MM.1S (cell line): ENCODE results near the gene TMSB4X.
A peak's percentile ranks its signal among the peaks of the same experiment; 100 is the strongest.

Experiments
- DNase-seq: peaks from one replicate; pipeline ENCODE4 v3.0.0-alpha.2; 2015
- H2AFZ ChIP-seq: fragments of 300-600 bp; sonication (generic); 2 replicates; pipeline ENCODE4 v1.6.0; 2016; ENCODE audit warnings: antibody characterized with exemption, low read length
- H3F3A ChIP-seq: fragments of 300-600 bp; sonication (generic); 2 replicates; pipeline ENCODE4 v1.6.1; 2016; ENCODE audit warnings: mild to moderate bottlenecking, antibody characterized with exemption, low read length, moderate library complexity, mixed read lengths; ENCODE audit not compliant: insufficient read depth
- H3K27ac ChIP-seq: fragments of 300-600 bp; sonication (generic); 2 replicates; pipeline ENCODE4 v1.5.1; 2016; ENCODE audit warnings: mild to moderate bottlenecking, low read length
- H3K27me3 ChIP-seq: fragments of 300-600 bp; sonication (generic); replicated peaks from 2 replicates; pipeline ENCODE4 v1.6.0; 2016; ENCODE audit warnings: low read length; ENCODE audit not compliant: insufficient read depth
- H3K36me3 ChIP-seq: fragments of 300-600 bp; sonication (generic); replicated peaks from 2 replicates; pipeline ENCODE4 v1.6.1; 2016; ENCODE audit warnings: mild to moderate bottlenecking, low read length, mixed read lengths; ENCODE audit not compliant: insufficient read depth
- H3K4me1 ChIP-seq: fragments of 300-600 bp; sonication (generic); 2 replicates; pipeline ENCODE4 v1.6.1; 2016; ENCODE audit warnings: low read length, mixed read lengths
- H3K4me2 ChIP-seq: fragments of 300-600 bp; sonication (generic); 2 replicates; pipeline ENCODE4 v1.6.0; 2016; ENCODE audit warnings: low read depth, low read length
- H3K4me3 ChIP-seq: fragments of 300-600 bp; sonication (generic); 2 replicates; pipeline ENCODE4 v1.5.1; 2016; ENCODE audit warnings: low read length, mixed read lengths
- H3K79me2 ChIP-seq: fragments of 300-600 bp; sonication (generic); 2 replicates; pipeline ENCODE4 v1.6.1; 2016; ENCODE audit warnings: mixed run types, low read length, mixed read lengths
- H3K9ac ChIP-seq: fragments of 300-600 bp; sonication (generic); 2 replicates; pipeline ENCODE4 v1.6.1; 2016; ENCODE audit warnings: low read length, mixed read lengths
- H3K9me2 ChIP-seq: fragments of 300-600 bp; sonication (generic); replicated peaks from 2 replicates; pipeline ENCODE4 v1.6.1; 2016; ENCODE audit warnings: mild to moderate bottlenecking, low read length, mixed read lengths; ENCODE audit not compliant: insufficient read depth
- H3K9me3 ChIP-seq: fragments of 300-600 bp; sonication (generic); replicated peaks from 2 replicates; pipeline ENCODE4 v1.6.1; 2016; ENCODE audit warnings: mild to moderate bottlenecking, low read length, mixed read lengths; ENCODE audit not compliant: insufficient read depth
- H4K20me1 ChIP-seq: fragments of 300-600 bp; sonication (generic); 2 replicates; pipeline ENCODE4 v1.6.1; 2016; ENCODE audit warnings: mild to moderate bottlenecking, low read length, moderate library complexity, mixed read lengths; ENCODE audit not compliant: insufficient read depth
- EZH2 ChIP-seq: fragments of 300-600 bp; sonication (generic); optimal IDR thresholded peaks from 2 replicates; pipeline ENCODE3; 2017; ENCODE audit warnings: low read depth, mild to moderate bottlenecking, antibody characterized with exemption, low read length, mixed read lengths
- EZH2phosphoT487 ChIP-seq: fragments of 300-600 bp; sonication (generic); IDR thresholded peaks from 2 replicates; pipeline ENCODE4 v1.6.1; 2018; ENCODE audit warnings: antibody characterized with exemption, low read length
- TF ChIP-seq, protein P1 (sequence below): fragments of 300-600 bp; sonication (generic); IDR thresholded peaks from 2 replicates; pipeline ENCODE4 v1.5.1; 2016; ENCODE audit warnings: antibody characterized with exemption, low read length, mixed read lengths

Gene TMSB4X

DNA sequence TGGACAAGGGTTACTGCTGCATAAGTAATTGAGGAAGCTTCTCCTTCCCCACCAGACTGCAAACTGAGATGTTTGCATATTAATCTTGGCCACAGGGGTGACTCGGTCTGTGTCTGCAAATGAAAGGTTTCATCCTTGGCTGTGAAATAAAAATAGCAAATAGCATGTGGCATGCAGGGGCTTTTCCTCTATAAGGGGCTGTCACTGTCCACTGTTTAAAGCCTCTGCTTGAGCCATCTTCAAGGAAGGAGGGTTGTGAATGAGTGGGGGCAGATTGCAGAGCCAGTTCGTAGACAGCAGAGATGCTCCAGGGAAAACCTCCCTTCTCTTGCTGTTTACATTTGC is 33.3 kb downstream of the TMSB4X start:
- Histone ChIP-seq H3K4me1 (peaks cover 41% of the 10 kb centered on the region), H3F3A (peaks cover 18% of the 10 kb centered on the region; the same call in 1 of the 2 replicates), H2AFZ (no peak overlapping the region), H3K9me3 (no peaks in the 10 kb centered on the region), H3K9ac (no peak overlapping the region), H3K36me3 (no peaks in the 10 kb centered on the region), H3K27ac (no peak overlapping the region), H3K4me2 (peak overlapping the region; percentile 27; the same call in 1 of the 2 replicates), H3K4me3 (no peak overlapping the region), H3K9me2 (no peaks in the 10 kb centered on the region), H3K27me3 (no peaks in the 10 kb centered on the region), H3K79me2 (no peaks in the 10 kb centered on the region), H4K20me1 (no peaks in the 10 kb centered on the region)
- TF ChIP-seq, protein P1, sequence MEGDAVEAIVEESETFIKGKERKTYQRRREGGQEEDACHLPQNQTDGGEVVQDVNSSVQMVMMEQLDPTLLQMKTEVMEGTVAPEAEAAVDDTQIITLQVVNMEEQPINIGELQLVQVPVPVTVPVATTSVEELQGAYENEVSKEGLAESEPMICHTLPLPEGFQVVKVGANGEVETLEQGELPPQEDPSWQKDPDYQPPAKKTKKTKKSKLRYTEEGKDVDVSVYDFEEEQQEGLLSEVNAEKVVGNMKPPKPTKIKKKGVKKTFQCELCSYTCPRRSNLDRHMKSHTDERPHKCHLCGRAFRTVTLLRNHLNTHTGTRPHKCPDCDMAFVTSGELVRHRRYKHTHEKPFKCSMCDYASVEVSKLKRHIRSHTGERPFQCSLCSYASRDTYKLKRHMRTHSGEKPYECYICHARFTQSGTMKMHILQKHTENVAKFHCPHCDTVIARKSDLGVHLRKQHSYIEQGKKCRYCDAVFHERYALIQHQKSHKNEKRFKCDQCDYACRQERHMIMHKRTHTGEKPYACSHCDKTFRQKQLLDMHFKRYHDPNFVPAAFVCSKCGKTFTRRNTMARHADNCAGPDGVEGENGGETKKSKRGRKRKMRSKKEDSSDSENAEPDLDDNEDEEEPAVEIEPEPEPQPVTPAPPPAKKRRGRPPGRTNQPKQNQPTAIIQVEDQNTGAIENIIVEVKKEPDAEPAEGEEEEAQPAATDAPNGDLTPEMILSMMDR = no peak
- no peak for DNase-seq

DNA sequence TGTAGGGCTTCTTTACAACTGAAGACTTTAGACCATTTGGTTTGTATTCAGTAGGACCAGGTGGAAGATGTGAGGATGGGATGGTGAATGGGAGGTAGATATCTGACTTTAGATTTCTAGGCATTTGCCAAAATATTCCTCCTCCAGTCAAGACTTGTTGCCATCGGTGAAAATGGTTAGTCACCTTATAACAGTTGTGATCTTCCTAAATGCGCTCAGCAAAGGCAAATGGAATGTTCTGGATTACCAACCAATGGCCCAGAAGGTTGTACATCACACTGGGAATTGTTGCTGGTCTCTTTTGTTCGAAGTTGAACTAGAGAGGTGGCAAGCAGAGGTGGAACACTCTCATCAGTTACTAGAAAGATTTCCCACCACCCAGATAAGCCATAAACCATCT is 33.9 kb downstream of the TMSB4X start:
- no peak for TF ChIP-seq EZH2
- TF ChIP-seq, protein P1 = no peak
- no peak for TF ChIP-seq EZH2phosphoT487
- no peaks in the 10 kb centered on the region for H3K9me2 ChIP-seq
- peaks cover 41% of the 10 kb centered on the region for H3K4me1 ChIP-seq
- H3K4me2 ChIP-seq = no peak overlapping the region
- DNase-seq = no peak
- no peaks in the 10 kb centered on the region for H3K79me2 ChIP-seq
- H3K27ac ChIP-seq = no peak overlapping the region
- H3K27me3 ChIP-seq = no peaks in the 10 kb centered on the region
- H3K9me3 ChIP-seq = no peaks in the 10 kb centered on the region
- no peaks in the 10 kb centered on the region for H3K36me3 ChIP-seq
- peaks cover 18% of the 10 kb centered on the region; the same call in 1 of the 2 replicates for H3F3A ChIP-seq
- no peak overlapping the region for H2AFZ ChIP-seq
- H4K20me1 ChIP-seq = no peaks in the 10 kb centered on the region
- no peak overlapping the region for H3K4me3 ChIP-seq
- H3K9ac ChIP-seq = no peak overlapping the region

DNA sequence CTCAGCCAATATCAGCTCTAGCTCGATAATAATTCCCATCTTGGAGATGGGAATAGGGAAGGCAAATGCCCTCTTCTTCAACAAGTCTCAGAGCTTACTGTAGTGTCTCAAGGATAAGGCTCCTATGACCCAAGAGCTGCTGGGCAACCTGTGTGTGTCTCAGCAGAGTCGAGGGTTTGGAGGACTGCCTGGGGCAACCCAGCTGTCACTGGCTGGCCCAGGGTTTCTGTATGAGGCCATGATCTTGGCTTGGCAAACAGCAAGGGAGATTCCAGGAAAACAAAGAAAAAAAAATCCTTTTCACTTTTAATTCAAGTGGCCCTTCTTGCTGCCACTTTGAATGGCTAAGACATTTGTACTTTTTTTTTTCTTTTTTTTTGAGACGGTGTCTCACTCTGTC is 34.4 kb downstream of the TMSB4X start:
- no peak overlapping the region for H3K4me2 ChIP-seq
- H4K20me1 ChIP-seq = no peaks in the 10 kb centered on the region
- no peak for DNase-seq
- H3K27ac ChIP-seq = no peak overlapping the region
- H3K9me3 ChIP-seq = no peaks in the 10 kb centered on the region
- no peaks in the 10 kb centered on the region for H3K27me3 ChIP-seq
- H2AFZ ChIP-seq = no peak overlapping the region
- no peaks in the 10 kb centered on the region for H3K79me2 ChIP-seq
- peaks cover 18% of the 10 kb centered on the region; the same call in 1 of the 2 replicates for H3F3A ChIP-seq
- peaks cover 41% of the 10 kb centered on the region for H3K4me1 ChIP-seq
- H3K4me3 ChIP-seq = no peak overlapping the region
- H3K9ac ChIP-seq = no peak overlapping the region
- H3K9me2 ChIP-seq = no peaks in the 10 kb centered on the region
- TF ChIP-seq EZH2 = no peak
- TF ChIP-seq, protein P1 = no peak
- TF ChIP-seq EZH2phosphoT487 = no peak
- H3K36me3 ChIP-seq = no peaks in the 10 kb centered on the region

DNA sequence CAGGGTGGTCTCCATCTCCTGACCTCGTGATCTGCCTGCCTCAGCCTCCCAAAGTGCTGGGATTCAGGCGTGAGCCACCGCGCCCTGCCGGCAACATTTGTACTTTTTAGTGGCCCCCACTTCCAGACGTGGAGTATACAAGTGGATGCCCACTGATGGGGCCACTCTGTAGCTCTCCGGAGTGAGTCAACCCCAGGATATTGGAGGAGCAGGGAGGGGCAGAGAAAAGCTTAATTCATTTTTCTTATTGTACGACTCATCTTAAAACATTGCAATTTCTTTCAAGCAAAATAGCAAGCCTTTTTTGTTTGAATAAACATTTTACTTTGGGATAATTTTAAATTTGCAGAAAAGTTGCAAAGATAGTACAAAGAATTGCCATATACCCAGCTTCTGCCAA is 34.9 kb downstream of the TMSB4X start:
- H3K4me1 ChIP-seq = peaks cover 37% of the 10 kb centered on the region
- H3K4me3 ChIP-seq = no peak overlapping the region
- H3K79me2 ChIP-seq = no peaks in the 10 kb centered on the region
- no peak overlapping the region for H3K4me2 ChIP-seq
- no peaks in the 10 kb centered on the region for H3K27me3 ChIP-seq
- no peak overlapping the region for H2AFZ ChIP-seq
- H4K20me1 ChIP-seq = no peaks in the 10 kb centered on the region
- H3F3A ChIP-seq = peaks cover 18% of the 10 kb centered on the region; the same call in 1 of the 2 replicates
- no peak for DNase-seq
- TF ChIP-seq EZH2phosphoT487 (no peak), EZH2 (no peak)
- TF ChIP-seq, protein P1 = no peak
- no peak overlapping the region for H3K27ac ChIP-seq
- H3K9ac ChIP-seq = no peak overlapping the region
- no peaks in the 10 kb centered on the region for H3K36me3 ChIP-seq
- no peaks in the 10 kb centered on the region for H3K9me3 ChIP-seq
- H3K9me2 ChIP-seq = no peaks in the 10 kb centered on the region
